ENCODE data around the gene CDH3. TPM values are rescaled to one million over a fixed set of nuclear protein-coding genes. Genes with fewer than 3 reads are reported as not detected.

The CDH3 gene
- total and polyA plus RNA-seq, 10 of the 15 experiments (the other 5 are each of a cell fraction or from before 2014, with no cell fraction given) = 0.05 to 0.44 (median 0.12) TPM; not detected in 5

- RAD21 ChIA-PET (ENCODE audit: unreplicated experiment) = no interaction called here
- POLR2A ChIA-PET = no interaction called here
- no peak for DNase-seq (ENCODE audit: low read depth, low spot score)
- no peak for TF ChIP-seq NFIC (IDR thresholded peaks at IDR 0.05; ENCODE audit: low read depth, low read length)
- no peaks in the 10 kb centered on the region for H3K36me3 ChIP-seq (ENCODE audit: control insufficient read depth in 2 of 2, insufficient read depth in 2 of 2, low read length in 1 of 2)
- CTCF ChIA-PET = no interaction called here
- H3K27ac ChIP-seq (ENCODE audit: control insufficient read depth, insufficient read depth) = no peak overlapping the region
- H3K9ac ChIP-seq (ENCODE audit: control insufficient read depth, insufficient read depth, low read length) = no peak overlapping the region
- BruUV-seq (replicated peaks) = no TSS peak
- H2AFZ ChIP-seq (ENCODE audit: control insufficient read depth, low read depth, low read length) = no peak overlapping the region
- intact Hi-C loops (cut with micrococcal nuclease; ENCODE audit: unreplicated experiment) (no loop called here), in situ Hi-C loops (cut with MboI) (no loop called here)
- H3K4me1 ChIP-seq (ENCODE audit: control insufficient read depth, insufficient read depth, low read length) = no peaks in the 10 kb centered on the region; the same call in none of the 2 replicates
- H4K20me1 ChIP-seq (ENCODE audit: control insufficient read depth, insufficient read depth) = no peaks in the 10 kb centered on the region
- FAIRE-seq = no peak
- no peak for ATAC-seq
- SMC1A ChIA-PET (ENCODE audit: uncharacterized antibody, unreplicated experiment) = interaction anchor here (0.9 to 1.3 kb wide), 3 partner anchors 10 to 100 kb away, joined by 3 read pairs; no protein-coding TSS in a partner anchor
- no peak overlapping the region for H3K4me2 ChIP-seq (ENCODE audit: control insufficient read depth, insufficient read depth)
- no peak overlapping the region for H3K4me3 ChIP-seq
- no peaks in the 10 kb centered on the region for H3K79me2 ChIP-seq (ENCODE audit: control insufficient read depth, insufficient read depth, low read length)
- H3K9me3 ChIP-seq (replicated peaks; ENCODE audit: control insufficient read depth, insufficient read depth, low read length) = no peaks in the 10 kb centered on the region
- H3K27me3 ChIP-seq (replicated peaks in 1 of 2; ENCODE audit: control insufficient read depth in 2 of 2, insufficient read depth in 2 of 2, low read length in 1 of 2) = no peaks in the 10 kb centered on the region
Observed at GRCh38 chr16:68746951-68747350, 101.8 kb downstream of the CDH3 start.

- Histone ChIP-seq H3K4me2 (ENCODE audit: control insufficient read depth, insufficient read depth) (no peak overlapping the region), H2AFZ (ENCODE audit: control insufficient read depth, low read depth, low read length) (no peak overlapping the region), H3K27me3 (replicated peaks in 1 of 2; ENCODE audit: control insufficient read depth in 2 of 2, insufficient read depth in 2 of 2, low read length in 1 of 2) (no peaks in the 10 kb centered on the region), H3K4me3 (no peak overlapping the region), H3K79me2 (ENCODE audit: control insufficient read depth, insufficient read depth, low read length) (no peaks in the 10 kb centered on the region), H3K9me3 (replicated peaks; ENCODE audit: control insufficient read depth, insufficient read depth, low read length) (no peaks in the 10 kb centered on the region), H3K9ac (ENCODE audit: control insufficient read depth, insufficient read depth, low read length) (no peak overlapping the region), H3K27ac (ENCODE audit: control insufficient read depth, insufficient read depth) (no peak overlapping the region), H4K20me1 (ENCODE audit: control insufficient read depth, insufficient read depth) (no peaks in the 10 kb centered on the region), H3K36me3 (ENCODE audit: control insufficient read depth in 2 of 2, insufficient read depth in 2 of 2, low read length in 1 of 2) (no peaks in the 10 kb centered on the region), H3K4me1 (ENCODE audit: control insufficient read depth, insufficient read depth, low read length) (peaks cover 11% of the 10 kb centered on the region)
- RAD21 ChIA-PET (ENCODE audit: unreplicated experiment) = interaction anchor here (1.0 kb wide), 1 partner anchor 29 kb away, joined by 3 read pairs; no protein-coding TSS in a partner anchor
- CTCF ChIA-PET = interaction anchor here (1.0 to 1.7 kb wide), 4 partner anchors 32 to 51 kb away, joined by 3 to 8 read pairs (median 4); no protein-coding TSS in a partner anchor
- 0 out of 3 replicates have a peak, but pooled peaks have one; percentile 9 for ATAC-seq
- intact Hi-C loops (cut with micrococcal nuclease; ENCODE audit: unreplicated experiment) (no loop called here), in situ Hi-C loops (cut with MboI) (no loop called here)
- 60% methylated on average over 3 of the region's 3 CpGs for WGBS (ENCODE audit: insufficient coverage, insufficient replicate concordance, low lambda C conversion rate, missing lambda C conversion rate)
- DNase-seq (ENCODE audit: low read depth, low spot score) = no peak
- no peak for FAIRE-seq
- POLR2A ChIA-PET = no interaction called here
- SMC1A ChIA-PET (ENCODE audit: uncharacterized antibody, unreplicated experiment) = interaction anchor here (1.3 kb wide), 1 partner anchor 50 kb away, joined by 6 read pairs; no protein-coding TSS in a partner anchor
- no TSS peak for BruUV-seq (replicated peaks)
- TF ChIP-seq ZBTB11 (CRISPR knock-in tag; IDR thresholded peaks at IDR 0.05) = no peak
- no peak for TF ChIP-seq BRCA1 (IDR thresholded peaks at IDR 0.05; ENCODE audit: low read depth, low read length)
- TF ChIP-seq PKNOX1 (IDR thresholded peaks at IDR 0.05) = no peak
- no peak for TF ChIP-seq SREBF1 (IDR thresholded peaks at IDR 0.05; ENCODE audit: low read length)
- TF ChIP-seq FOS (IDR thresholded peaks at IDR 0.05; ENCODE audit: borderline replicate concordance, extremely low read depth, insufficient read length) = no peak
- peak in 2 of 3 experiments; percentile 22 to 30; a peak in 3 of 6 replicates for TF ChIP-seq CTCF (IDR thresholded peaks at IDR 0.05 in 2 of 3, conservative IDR thresholded peaks at IDR 0.05 in 1 of 3; ENCODE audit: control insufficient read depth in 2 of 3, extremely low read depth in 1 of 3, insufficient read depth in 1 of 3, low read depth in 3 of 3, low read length in 3 of 3)
- 0 out of 2 replicates have a peak, but pooled peaks have one; percentile 20 for TF ChIP-seq RAD21 (IDR thresholded peaks at IDR 0.05; ENCODE audit: insufficient read depth, low read depth, low read length)
- no peak for TF ChIP-seq NRF1 (conservative IDR thresholded peaks at IDR 0.05; ENCODE audit: low read depth, low read length)
Observed at GRCh38 chr16:68749432-68749831, 104.3 kb downstream of the CDH3 start.
